Umbilical cord (tissue), 2 donors: ENCODE data around the gene P2RY6. TPM values are rescaled to one million over a fixed set of nuclear protein-coding genes. Genes with fewer than 3 reads are reported as not detected.
"Not testable (repeated sequence)": the region's sequence is repeated elsewhere in the genome, so short reads cannot be mapped to it uniquely, and the experiment has no call there.

Experiments
- DNase-seq: peaks from one replicate; pipeline ENCODE4 v3.0.0-alpha.2; 2015; ENCODE audit warnings: low spot score
- total RNA-seq: library from RNA; depleted of rRNA; stranded (reverse); fragments of >200 nt; gene quantifications from one replicate; pipeline ENCODE4 v1.2.3, GENCODE V29; 2014; ENCODE audit warnings: low replicate concordance; ENCODE audit not compliant: insufficient read depth

Gene P2RY6, protein sequence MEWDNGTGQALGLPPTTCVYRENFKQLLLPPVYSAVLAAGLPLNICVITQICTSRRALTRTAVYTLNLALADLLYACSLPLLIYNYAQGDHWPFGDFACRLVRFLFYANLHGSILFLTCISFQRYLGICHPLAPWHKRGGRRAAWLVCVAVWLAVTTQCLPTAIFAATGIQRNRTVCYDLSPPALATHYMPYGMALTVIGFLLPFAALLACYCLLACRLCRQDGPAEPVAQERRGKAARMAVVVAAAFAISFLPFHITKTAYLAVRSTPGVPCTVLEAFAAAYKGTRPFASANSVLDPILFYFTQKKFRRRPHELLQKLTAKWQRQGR
- not detected for total RNA-seq

DNA sequence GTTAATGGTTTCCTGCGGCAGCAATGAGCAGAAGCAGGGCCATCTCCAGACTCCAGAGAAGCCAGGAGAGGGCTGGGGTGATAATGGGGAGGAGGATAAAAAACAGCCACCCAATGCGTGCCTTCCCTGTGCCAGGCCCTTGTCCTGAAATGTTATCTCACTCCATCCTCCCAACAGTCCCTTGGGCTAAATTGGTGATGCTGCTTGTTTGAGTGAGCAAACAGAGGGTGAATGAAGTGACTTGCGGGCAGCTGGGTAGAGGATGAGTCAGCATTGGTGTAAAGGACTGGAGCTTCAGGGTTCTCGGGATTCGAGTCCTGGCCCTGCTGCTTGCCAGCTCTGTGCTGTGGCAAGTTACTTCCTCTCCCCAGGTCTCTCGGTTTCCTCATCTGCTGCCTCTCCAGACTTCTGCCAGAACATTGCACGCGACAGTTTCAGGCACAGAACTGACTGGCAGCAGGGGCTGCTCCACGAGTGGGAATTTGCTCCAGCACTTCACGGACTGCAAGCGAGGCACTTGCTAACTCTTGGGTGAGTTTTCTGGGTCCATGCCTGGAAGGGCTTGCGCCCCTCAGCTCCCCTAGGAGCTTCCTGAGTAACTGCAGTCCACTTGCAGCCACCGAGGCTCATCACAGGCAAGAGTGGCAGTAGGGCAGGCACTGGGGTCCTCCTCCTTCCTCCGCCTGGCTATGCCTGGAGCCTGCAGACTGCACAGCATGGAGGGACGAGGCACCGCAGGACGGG lies at the start of gene P2RY6:
Gene P2RY6, plus strand, starts transcription at position 403 of the 744 bp plus-strand sequence. CDS start 24,181 bp downstream, outside the sequence.
- DNase-seq = peak; percentile 44

- no peak for DNase-seq
Observed at GRCh38 chr11:73223998-73224730, 48.0 kb upstream of the P2RY6 start.

DNA sequence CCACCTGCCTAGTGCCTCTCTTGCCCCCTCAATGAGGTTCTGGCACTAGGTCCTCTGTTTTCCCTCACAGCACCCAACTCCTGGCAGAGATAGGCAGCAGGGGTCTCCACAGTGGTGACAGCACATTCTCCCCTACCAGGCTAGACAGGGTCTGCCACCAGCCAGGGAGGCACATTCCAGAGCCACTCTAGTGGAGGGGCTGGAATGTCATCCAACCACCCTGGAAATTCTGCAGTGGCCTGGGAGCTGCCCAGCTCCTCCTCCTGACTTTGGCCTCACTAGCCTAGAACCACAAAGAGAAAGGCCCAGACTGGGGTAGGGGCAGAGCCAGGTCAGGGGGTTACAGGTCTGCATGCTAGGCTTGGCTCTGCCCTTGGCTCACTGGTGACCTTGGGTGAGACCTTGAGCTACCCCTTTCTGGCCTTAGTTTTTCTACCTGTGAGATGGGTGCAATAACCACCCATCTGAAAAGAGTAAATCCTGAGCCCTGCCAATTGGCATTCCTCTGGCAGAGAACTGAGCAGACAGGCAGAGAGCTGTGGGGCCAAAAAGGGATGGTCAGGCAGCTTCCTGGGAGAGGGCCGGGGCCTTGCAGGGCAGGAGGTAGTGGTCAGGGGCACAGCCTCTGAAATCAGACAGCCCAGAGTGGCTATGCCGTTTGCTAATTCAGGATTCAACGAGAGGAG lies 47.0 kb upstream of the P2RY6 start:
- no peak for DNase-seq

- no peak for DNase-seq
Observed at GRCh38 chr11:73225851-73226250, 46.3 kb upstream of the P2RY6 start.

- DNase-seq = no peak
Observed at GRCh38 chr11:73226297-73227006, 45.7 kb upstream of the P2RY6 start.

GRCh38 chr11:73227571-73228211 lies 44.4 kb upstream of the P2RY6 start:
- DNase-seq = peak; percentile 61

DNA sequence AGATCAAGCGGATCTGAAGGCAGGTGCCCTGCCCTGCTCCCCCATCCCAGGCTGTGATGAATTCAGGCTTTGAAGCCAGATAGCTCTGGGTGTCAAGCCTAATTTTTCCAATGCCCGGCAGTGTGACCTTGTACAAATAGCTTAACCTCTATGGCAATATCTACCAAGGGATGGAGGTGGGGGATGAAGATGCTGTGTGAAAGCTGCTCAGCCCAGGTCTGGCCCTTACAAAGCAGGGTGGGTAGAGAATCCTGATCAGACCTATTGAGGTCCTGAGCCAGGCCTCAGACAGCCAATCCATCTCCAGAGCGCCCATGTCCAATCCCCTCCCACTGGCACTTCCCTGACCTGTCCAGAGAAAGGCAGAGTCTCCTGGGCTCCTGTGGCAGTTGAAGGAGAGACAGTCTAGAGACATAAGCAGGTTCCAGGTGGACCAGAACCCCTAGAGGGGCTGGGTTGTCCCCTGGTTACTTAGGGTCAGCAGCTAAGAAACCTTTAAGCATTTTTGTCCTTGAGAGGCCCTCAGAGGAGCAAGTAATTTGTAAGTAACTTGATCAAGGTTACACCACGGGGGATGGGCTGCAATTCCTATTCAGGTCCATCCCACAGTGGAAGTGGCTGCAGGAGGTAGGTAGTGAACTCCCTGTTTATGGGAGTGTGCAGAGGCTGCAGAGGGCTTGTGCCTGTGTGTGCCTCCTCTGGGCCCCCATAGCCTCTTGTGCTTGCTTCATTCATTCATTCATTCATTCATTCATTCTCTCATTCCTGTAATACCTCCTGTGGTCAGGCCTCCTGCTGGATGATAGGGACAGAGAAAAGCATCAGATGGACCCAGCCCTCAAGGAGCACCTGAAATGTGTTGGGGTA lies 43.6 kb upstream of the P2RY6 start:
- no peak for DNase-seq

DNA sequence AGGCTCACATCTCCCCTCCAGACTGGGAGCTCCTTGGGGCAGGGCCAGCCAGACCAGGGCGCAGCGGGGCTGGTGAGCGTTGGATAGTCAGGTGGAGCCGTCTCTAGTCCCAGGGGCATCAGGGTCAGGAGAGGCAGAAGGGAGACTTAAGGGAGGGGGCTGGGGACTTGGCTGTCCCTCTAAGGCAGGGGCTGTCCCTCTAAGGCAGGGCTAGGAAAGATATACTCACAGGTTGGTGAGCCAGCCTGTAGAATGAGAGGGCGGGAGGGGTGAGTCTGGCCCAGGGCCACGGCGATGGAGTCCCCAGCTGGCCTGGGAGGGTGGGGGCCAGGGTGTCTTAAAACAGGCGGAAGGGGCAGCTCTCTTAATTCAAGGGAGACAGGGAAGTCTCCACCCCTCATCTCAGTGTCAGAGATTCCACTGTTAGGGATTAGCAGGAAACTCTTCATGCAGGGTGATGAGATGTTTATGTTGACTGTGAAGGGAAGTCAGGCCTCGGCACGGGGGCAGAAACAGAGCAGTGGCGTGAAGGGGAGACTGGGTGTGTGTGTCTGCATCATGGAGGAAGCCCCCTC lies 42.7 kb upstream of the P2RY6 start:
- peak; percentile 44 for DNase-seq

GRCh38 chr11:73229896-73230875 lies 42.0 kb upstream of the P2RY6 start:
- no peak for DNase-seq

DNA sequence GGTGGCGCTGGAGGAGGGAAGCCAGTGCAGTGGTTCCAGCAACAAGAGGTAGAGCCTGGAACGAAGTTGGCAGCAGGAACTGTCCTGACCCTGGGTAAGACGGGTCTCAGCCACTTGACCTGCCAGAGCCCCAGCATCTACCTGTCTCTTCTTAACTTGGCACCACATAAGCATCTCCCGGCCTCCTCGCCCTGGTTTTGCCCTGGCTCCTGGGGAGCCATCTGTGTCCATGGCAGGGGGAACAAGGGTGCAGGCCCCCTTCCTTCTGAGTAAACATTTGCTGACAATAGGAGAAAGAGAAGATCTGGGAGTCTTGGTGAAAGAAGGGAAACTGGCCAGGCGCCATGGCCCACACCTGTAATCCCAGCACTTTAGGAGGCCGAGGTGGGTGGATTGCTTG lies 41.2 kb upstream of the P2RY6 start:
- DNase-seq = no peak

- DNase-seq = not testable (repeated sequence)
Observed at GRCh38 chr11:73232487-73232886, 39.7 kb upstream of the P2RY6 start.

DNA sequence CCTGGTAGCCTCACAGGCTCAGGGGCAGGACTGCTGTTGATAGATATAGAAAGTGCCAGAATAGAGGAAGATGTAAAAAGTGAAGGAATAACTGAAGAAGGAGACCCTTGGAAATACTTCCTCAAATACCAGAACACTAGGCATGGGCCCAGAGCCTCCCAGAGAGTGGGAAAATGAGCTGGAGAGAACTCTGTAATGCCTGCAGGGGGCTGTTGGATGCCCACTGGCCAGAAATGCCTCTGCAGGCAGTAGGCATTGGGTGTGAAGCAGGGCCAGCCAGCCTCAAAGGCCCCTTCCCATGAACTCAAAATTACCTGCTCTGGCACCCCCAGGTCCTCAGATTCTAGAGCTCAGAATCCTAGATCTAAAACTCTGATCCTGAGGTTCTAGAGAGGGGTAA lies 38.9 kb upstream of the P2RY6 start:
- DNase-seq = no peak

- DNase-seq = no peak
Observed at GRCh38 chr11:73233692-73234470, 38.3 kb upstream of the P2RY6 start.

GRCh38 chr11:73234471-73235181 lies 37.5 kb upstream of the P2RY6 start:
- DNase-seq = no peak

- DNase-seq = no peak
Observed at GRCh38 chr11:73235236-73235786, 36.8 kb upstream of the P2RY6 start.

- no peak for DNase-seq
Observed at GRCh38 chr11:73236205-73236765, 35.9 kb upstream of the P2RY6 start.
